K562 (cell line): ENCODE data around the gene TIMP1. TPM values are rescaled to one million over a fixed set of nuclear protein-coding genes. Genes with fewer than 3 reads are reported as not detected.

ENCODE experiments used
- AFF1 ChIP-seq, 2 experiments: fragments of 450-650 bp; IDR thresholded peaks; 2 replicates each; pipeline ENCODE4 v1.6.1; 2018; ENCODE audit warnings: mild to moderate bottlenecking in 2 of 2, low read depth in 1 of 2; ENCODE audit not compliant: partially characterized antibody in 2 of 2
- BHLHE40 ChIP-seq: IDR thresholded peaks from 2 replicates; pipeline ENCODE4 v1.6.1; 2011; ENCODE audit warnings: low read length, improper control_type of control experiment
- CBX3 ChIP-seq, 2 experiments: IDR thresholded peaks; 1 replicate in 1 of 2; 2 replicates in 1 of 2; pipeline ENCODE4 v1.6.1; 2012; ENCODE audit warnings: inconsistent platforms in 2 of 2, low read length in 2 of 2, borderline replicate concordance in 1 of 2, control low read depth in 1 of 2
- EP400 ChIP-seq: fragments of 450-650 bp; IDR thresholded peaks from 2 replicates; pipeline ENCODE4 v1.6.1; 2017; ENCODE audit warnings: antibody characterized with exemption, mild to moderate bottlenecking, moderate library complexity
- GTF2B ChIP-seq: IDR thresholded peaks from 2 replicates; pipeline ENCODE4 v1.6.1; 2011; ENCODE audit not compliant: insufficient read length; ENCODE audit errors: extremely low read depth
- HOXB6 ChIP-seq: fragments of 250-450 bp; sonication (Bioruptor Pico); IDR thresholded peaks from 2 replicates; pipeline ENCODE4 v1.5.1; 2022; ENCODE audit warnings: mild to moderate bottlenecking, borderline replicate concordance
- POLR2B ChIP-seq: fragments of 450-650 bp; IDR thresholded peaks from 2 replicates; pipeline ENCODE4 v1.6.1; 2018; ENCODE audit warnings: low read depth; ENCODE audit not compliant: partially characterized antibody
- RNF2 ChIP-seq: sonication (generic); IDR thresholded peaks from 2 replicates; pipeline ENCODE4 v1.6.1; 2016
- SFPQ ChIP-seq: fragments of 200-400 bp; formaldehyde crosslinking; IDR thresholded peaks from 2 replicates; pipeline ENCODE4 v1.6.1; 2017; ENCODE audit warnings: mild to moderate bottlenecking, low read depth, low read length, moderate library complexity
- SIX5 ChIP-seq, 2 experiments: IDR thresholded peaks; 2 replicates each; pipeline ENCODE4 v1.6.1; 2011; ENCODE audit warnings: low read length in 2 of 2, borderline replicate concordance in 1 of 2, low read depth in 1 of 2, mild to moderate bottlenecking in 1 of 2, moderate library complexity in 1 of 2; ENCODE audit not compliant: insufficient read depth in 1 of 2
- SNRNP70 ChIP-seq: fragments of 200-400 bp; formaldehyde crosslinking; optimal IDR thresholded peaks from 2 replicates; pipeline ENCODE3; 2017; ENCODE audit warnings: low read depth, low read length
- TCF15 ChIP-seq: fragments of 250-450 bp; sonication (Bioruptor Pico); IDR thresholded peaks from 2 replicates; pipeline ENCODE4 v1.8.0; 2022; ENCODE audit warnings: moderate library complexity, mild to moderate bottlenecking, inconsistent platforms
- YBX1 ChIP-seq: fragments of 450-650 bp; IDR thresholded peaks from 2 replicates; pipeline ENCODE4 v1.7.1; 2016; ENCODE audit warnings: mild to moderate bottlenecking
- ZNF253 ChIP-seq: fragments of 250-450 bp; sonication (Bioruptor Pico); conservative IDR thresholded peaks from 2 replicates; pipeline ENCODE4 v1.6.1; 2021; ENCODE audit warnings: mild to moderate bottlenecking
- ZSCAN32 ChIP-seq: fragments of 450-650 bp; formaldehyde crosslinking; IDR thresholded peaks from 2 replicates; pipeline ENCODE4 v1.4.0; 2020; ENCODE audit warnings: mild to moderate bottlenecking, moderate library complexity
- polyA plus RNA-seq, 8 experiments: library from polyadenylated mRNA; depleted of rRNA in 4 of 8; stranded (reverse) in 5 of 8; unstranded in 3 of 8; fragments of >200 nt; fragmentation: Nextera tagmentation in 2 of 8; fragmentation: Illumina TruSeq in 1 of 8; extraction: Ambion mirVana in 2 of 8; extraction: Trizol in 1 of 8; gene quantifications; 2 replicates each; pipeline versions ENCODE4 v1.2.1 to v1.2.3, GENCODE V29; 2011 to 2014; ENCODE audit warnings: inconsistent platforms in 1 of 8, missing spikeins in 1 of 8
- total RNA-seq, 7 experiments: library from RNA; depleted of rRNA in 6 of 7; stranded (reverse); fragments of >200 nt in 6 of 7; fragmentation: Illumina TruSeq in 2 of 7; extraction: Trizol in 2 of 7; gene quantifications; 2 replicates each; pipeline versions ENCODE4 v1.2.1 to v1.2.3, GENCODE V29; 2011 to 2021; ENCODE audit warnings: low replicate concordance in 1 of 7

TIMP1 gene
- total and polyA plus RNA-seq, 9 of the 15 experiments (the other 6 are each of a cell fraction or from before 2014, with no cell fraction given): 115 to 699 (median 273) TPM

GRCh38 chrX:47560934-47561658 lies 21.1 kb upstream of the TIMP1 start, which contains the start of gene ARAF (continued):
- TF ChIP-seq ZSCAN32 (CRISPR knock-in tag): no peak
- TF ChIP-seq HOXB6 (CRISPR knock-in tag): no peak
- no peak for TF ChIP-seq AFF1 (IDR thresholded peaks at IDR 0.05; ENCODE audit: low read depth in 1 of 2, partially characterized antibody in 2 of 2)
- no peak for TF ChIP-seq SFPQ
- TF ChIP-seq EP400: peak; percentile 89
- peak; percentile 55; the same call in 1 of the 2 replicates for TF ChIP-seq RNF2
- no peak for TF ChIP-seq TCF15 (CRISPR knock-in tag)
- peak; percentile 69 for TF ChIP-seq POLR2B
- no peak for TF ChIP-seq YBX1
- TF ChIP-seq SNRNP70: no peak
- TF ChIP-seq CBX3 (IDR thresholded peaks at IDR 0.05; ENCODE audit: borderline replicate concordance in 1 of 2, low read length in 2 of 2): 0 out of 3 replicates have a peak, but pooled peaks of 1 of the 2 experiments have one; percentile 26
- no peak for TF ChIP-seq GTF2B
- TF ChIP-seq ZNF253 (CRISPR knock-in tag): no peak
- TF ChIP-seq BHLHE40: peak; percentile 96
- peak; percentile 42; a peak in 2 of 4 replicates for TF ChIP-seq SIX5 (IDR thresholded peaks at IDR 0.05; ENCODE audit: borderline replicate concordance in 1 of 2, insufficient read depth in 1 of 2, low read depth in 1 of 2, low read length in 2 of 2)
